Measurements from ENCODE around the gene TXNRD2.

Gene TXNRD2

DNA sequence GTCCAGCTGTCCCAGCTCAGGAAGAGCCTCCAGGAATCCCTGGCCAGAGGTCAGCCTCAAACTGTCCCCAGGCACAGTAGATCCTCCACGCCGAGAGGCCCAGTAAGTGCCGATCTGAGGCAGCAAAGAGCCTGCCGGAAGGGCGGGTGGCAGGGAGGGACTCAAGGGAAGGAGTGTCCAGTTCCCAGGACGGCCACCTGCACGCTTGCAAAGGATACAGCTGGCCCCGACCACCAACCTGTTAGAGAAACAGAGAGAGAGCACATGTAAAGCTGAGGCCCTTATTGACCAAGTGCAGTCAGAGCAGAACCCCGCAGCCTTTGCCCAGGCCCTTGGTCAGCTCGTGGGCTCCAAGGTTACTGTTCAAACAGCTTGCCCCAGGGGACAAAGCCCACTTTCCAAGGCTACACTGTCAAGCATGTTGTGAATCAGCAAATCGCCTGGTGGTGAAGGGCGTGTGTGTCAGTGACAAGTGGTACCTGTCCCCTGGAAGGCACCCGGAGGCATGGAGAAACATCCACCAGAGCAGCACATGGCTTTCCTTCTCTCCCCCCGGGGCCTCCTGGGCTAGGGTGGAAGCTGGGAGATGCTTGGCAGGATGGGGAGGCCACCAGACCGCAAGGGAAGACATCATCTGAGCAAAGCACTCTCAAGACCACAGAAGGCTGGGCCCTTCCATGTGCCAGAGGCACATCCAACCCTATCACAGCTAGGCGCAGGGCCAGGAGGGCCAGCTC lies 42.6 kb downstream of the TXNRD2 start:
- TF ChIP-seq TEAD4 (IDR thresholded peaks at IDR 0.05), result no peak
- TF ChIP-seq, protein P1, sequence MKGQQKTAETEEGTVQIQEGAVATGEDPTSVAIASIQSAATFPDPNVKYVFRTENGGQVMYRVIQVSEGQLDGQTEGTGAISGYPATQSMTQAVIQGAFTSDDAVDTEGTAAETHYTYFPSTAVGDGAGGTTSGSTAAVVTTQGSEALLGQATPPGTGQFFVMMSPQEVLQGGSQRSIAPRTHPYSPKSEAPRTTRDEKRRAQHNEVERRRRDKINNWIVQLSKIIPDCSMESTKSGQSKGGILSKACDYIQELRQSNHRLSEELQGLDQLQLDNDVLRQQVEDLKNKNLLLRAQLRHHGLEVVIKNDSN (IDR thresholded peaks at IDR 0.05), result no peak
- no peak for TF ChIP-seq RAD21 (IDR thresholded peaks at IDR 0.05; ENCODE audit: low read depth)
- TF ChIP-seq, protein P2, sequence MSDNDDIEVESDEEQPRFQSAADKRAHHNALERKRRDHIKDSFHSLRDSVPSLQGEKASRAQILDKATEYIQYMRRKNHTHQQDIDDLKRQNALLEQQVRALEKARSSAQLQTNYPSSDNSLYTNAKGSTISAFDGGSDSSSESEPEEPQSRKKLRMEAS (IDR thresholded peaks at IDR 0.05), result no peak
- no peak for TF ChIP-seq CREB1 (IDR thresholded peaks at IDR 0.05; ENCODE audit: low read depth)
- no peak for TF ChIP-seq TCF12 (IDR thresholded peaks at IDR 0.05; ENCODE audit: low read depth)
- TF ChIP-seq TAF1 (IDR thresholded peaks at IDR 0.05; ENCODE audit: low read depth), result no peak

DNA sequence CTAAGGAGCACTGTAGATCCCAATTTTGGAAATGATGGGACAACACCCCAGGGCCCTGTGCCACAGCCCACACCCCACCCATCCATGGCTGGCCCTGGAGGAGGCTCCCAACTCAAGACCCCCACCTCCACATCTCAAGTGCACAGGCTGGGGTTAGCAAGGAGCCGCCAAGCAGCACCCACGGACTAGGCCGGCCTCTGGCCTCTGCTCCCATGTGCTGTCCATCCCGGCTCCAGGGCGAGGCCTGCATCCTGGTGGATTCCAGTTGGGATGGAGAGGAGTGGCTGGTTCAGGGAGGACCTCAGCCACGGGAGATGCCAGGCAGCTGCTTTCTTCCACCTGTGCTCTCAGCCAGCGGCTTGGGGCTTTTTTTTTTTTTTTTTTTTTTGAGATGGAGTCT lies 43.5 kb downstream of the TXNRD2 start:
- TF ChIP-seq NFIC (IDR thresholded peaks at IDR 0.05), result no peak
- TF ChIP-seq RAD21 (IDR thresholded peaks at IDR 0.05; ENCODE audit: low read depth), result no peak
- TF ChIP-seq ZBTB7A (IDR thresholded peaks at IDR 0.05; ENCODE audit: low read depth), result no peak
- TF ChIP-seq, protein P2 (IDR thresholded peaks at IDR 0.05), result no peak
- TF ChIP-seq FOXM1 (IDR thresholded peaks at IDR 0.05; ENCODE audit: borderline replicate concordance, low read depth), result no peak
- no peak for TF ChIP-seq YY1 (IDR thresholded peaks at IDR 0.05; ENCODE audit: low read depth)
- no peak for TF ChIP-seq CREB1 (IDR thresholded peaks at IDR 0.05; ENCODE audit: low read depth)
- TF ChIP-seq, protein P3, sequence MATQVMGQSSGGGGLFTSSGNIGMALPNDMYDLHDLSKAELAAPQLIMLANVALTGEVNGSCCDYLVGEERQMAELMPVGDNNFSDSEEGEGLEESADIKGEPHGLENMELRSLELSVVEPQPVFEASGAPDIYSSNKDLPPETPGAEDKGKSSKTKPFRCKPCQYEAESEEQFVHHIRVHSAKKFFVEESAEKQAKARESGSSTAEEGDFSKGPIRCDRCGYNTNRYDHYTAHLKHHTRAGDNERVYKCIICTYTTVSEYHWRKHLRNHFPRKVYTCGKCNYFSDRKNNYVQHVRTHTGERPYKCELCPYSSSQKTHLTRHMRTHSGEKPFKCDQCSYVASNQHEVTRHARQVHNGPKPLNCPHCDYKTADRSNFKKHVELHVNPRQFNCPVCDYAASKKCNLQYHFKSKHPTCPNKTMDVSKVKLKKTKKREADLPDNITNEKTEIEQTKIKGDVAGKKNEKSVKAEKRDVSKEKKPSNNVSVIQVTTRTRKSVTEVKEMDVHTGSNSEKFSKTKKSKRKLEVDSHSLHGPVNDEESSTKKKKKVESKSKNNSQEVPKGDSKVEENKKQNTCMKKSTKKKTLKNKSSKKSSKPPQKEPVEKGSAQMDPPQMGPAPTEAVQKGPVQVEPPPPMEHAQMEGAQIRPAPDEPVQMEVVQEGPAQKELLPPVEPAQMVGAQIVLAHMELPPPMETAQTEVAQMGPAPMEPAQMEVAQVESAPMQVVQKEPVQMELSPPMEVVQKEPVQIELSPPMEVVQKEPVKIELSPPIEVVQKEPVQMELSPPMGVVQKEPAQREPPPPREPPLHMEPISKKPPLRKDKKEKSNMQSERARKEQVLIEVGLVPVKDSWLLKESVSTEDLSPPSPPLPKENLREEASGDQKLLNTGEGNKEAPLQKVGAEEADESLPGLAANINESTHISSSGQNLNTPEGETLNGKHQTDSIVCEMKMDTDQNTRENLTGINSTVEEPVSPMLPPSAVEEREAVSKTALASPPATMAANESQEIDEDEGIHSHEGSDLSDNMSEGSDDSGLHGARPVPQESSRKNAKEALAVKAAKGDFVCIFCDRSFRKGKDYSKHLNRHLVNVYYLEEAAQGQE (IDR thresholded peaks at IDR 0.05; ENCODE audit: low read depth), result no peak
- no peak for TF ChIP-seq CEBPB (IDR thresholded peaks at IDR 0.05)

DNA sequence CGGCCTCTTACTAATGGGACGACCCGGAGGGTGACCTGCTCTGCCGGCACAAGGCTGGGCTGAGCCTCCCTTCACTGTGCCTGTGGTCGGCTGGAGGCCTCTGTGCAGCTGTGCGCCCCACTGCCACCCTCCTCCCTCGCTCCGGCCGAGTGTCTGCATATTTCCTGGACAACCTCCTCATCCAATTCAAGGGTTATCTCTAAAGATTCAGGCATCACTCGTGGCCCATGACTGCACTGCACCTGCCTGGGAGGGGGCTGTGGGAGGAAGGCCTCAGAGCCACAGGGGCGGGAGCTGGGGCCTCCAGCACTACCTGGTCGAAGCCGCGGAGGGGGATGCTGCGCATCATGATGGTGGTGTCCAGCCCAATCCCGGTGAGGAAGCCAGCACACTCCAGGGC lies 43.9 kb downstream of the TXNRD2 start:
- TF ChIP-seq, protein P2 (IDR thresholded peaks at IDR 0.05), result no peak
- TF ChIP-seq, protein P1 (IDR thresholded peaks at IDR 0.05), result no peak
- TF ChIP-seq CEBPB (IDR thresholded peaks at IDR 0.05) (no peak), RAD21 (IDR thresholded peaks at IDR 0.05; ENCODE audit: low read depth) (no peak), EP300 (IDR thresholded peaks at IDR 0.05; ENCODE audit: borderline replicate concordance) (no peak), TEAD4 (IDR thresholded peaks at IDR 0.05) (no peak), CREB1 (IDR thresholded peaks at IDR 0.05; ENCODE audit: low read depth) (no peak), NFIC (IDR thresholded peaks at IDR 0.05) (no peak), TAF1 (IDR thresholded peaks at IDR 0.05; ENCODE audit: low read depth) (no peak), TCF12 (IDR thresholded peaks at IDR 0.05; ENCODE audit: low read depth) (no peak), YY1 (IDR thresholded peaks at IDR 0.05; ENCODE audit: low read depth) (no peak), ZBTB7A (IDR thresholded peaks at IDR 0.05; ENCODE audit: low read depth) (no peak)

DNA sequence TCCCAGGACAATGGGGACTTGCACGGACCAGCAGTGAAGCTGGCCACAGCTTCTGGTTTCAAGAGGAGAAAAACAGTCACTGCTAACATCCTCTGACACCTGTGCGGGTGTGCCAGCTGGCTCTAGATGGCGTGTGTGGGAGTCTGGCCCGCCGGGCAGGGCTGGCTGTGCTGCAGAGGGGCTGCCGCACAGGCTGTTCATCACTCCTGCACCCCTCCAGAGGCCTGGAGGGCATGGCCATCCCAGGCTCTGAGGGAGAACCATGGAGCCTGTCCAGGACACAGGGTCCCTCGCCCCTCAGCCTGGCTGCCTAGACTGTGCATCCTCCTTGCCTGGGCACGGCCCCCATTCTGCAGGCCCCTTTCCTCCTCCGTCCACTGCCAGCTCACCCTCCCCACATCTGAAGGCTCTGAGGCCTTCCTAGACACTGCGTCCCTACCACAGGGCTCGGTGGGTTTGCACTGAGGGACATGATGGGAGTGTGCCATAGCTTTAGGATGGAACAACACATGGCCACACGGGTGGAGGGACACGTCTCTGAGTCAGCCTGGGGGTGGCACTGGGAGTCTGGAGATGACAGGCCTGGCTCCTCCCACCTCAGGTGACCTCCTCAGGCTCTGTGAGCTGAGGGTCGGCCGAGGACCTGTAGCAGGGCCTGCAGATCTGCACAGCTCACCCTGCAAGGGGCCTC lies 44.8 kb downstream of the TXNRD2 start:
- TF ChIP-seq TEAD4 (IDR thresholded peaks at IDR 0.05), result no peak
- TF ChIP-seq, protein P1 (IDR thresholded peaks at IDR 0.05), result no peak
- no peak for TF ChIP-seq NFIC (IDR thresholded peaks at IDR 0.05)
- TF ChIP-seq ZBTB7A (IDR thresholded peaks at IDR 0.05; ENCODE audit: low read depth), result no peak
- no peak for TF ChIP-seq CREB1 (IDR thresholded peaks at IDR 0.05; ENCODE audit: low read depth)
- TF ChIP-seq FOXM1 (IDR thresholded peaks at IDR 0.05; ENCODE audit: borderline replicate concordance, low read depth), result no peak
- no peak for TF ChIP-seq CEBPB (IDR thresholded peaks at IDR 0.05)
- no peak for TF ChIP-seq EP300 (IDR thresholded peaks at IDR 0.05; ENCODE audit: borderline replicate concordance)
- no peak for TF ChIP-seq TAF1 (IDR thresholded peaks at IDR 0.05; ENCODE audit: low read depth)
- no peak for TF ChIP-seq RAD21 (IDR thresholded peaks at IDR 0.05; ENCODE audit: low read depth)
- TF ChIP-seq, protein P3 (IDR thresholded peaks at IDR 0.05; ENCODE audit: low read depth), result no peak
- no peak for TF ChIP-seq YY1 (IDR thresholded peaks at IDR 0.05; ENCODE audit: low read depth)
- no peak for TF ChIP-seq TCF12 (IDR thresholded peaks at IDR 0.05; ENCODE audit: low read depth)
- TF ChIP-seq EGR1 (IDR thresholded peaks at IDR 0.05), result no peak
- TF ChIP-seq, protein P2 (IDR thresholded peaks at IDR 0.05), result no peak

All from Ishikawa (cell line).